Esophagus muscularis mucosa (tissue), 4 donors: Measurements from ENCODE around the gene ZNF597.

Experiments
- CTCF ChIP-seq, 3 experiments: fragments of 200-600 bp in 2 of 3; fragments of 450-650 bp in 1 of 3; sonication (generic) in 2 of 3; IDR thresholded peaks; one replicate each; pipeline ENCODE4 v1.5.1; 2017 to 2019; ENCODE audit warnings: antibody characterized with exemption in 3 of 3, mild to moderate bottlenecking in 2 of 3, moderate library complexity in 1 of 3
- EP300 ChIP-seq: sonication (generic); formaldehyde crosslinking; IDR thresholded peaks from one replicate; pipeline ENCODE4 v1.6.1; 2017; ENCODE audit warnings: antibody characterized with exemption
- POLR2A ChIP-seq: fragments of 450-650 bp; IDR thresholded peaks from one replicate; pipeline ENCODE4 v1.6.1; 2017; ENCODE audit warnings: antibody characterized with exemption, moderate library complexity, mild to moderate bottlenecking, low read depth
- POLR2AphosphoS5 ChIP-seq, 2 donors: sonication (generic); formaldehyde crosslinking; IDR thresholded peaks; one replicate each; pipeline ENCODE4 v1.6.1; 2017; ENCODE audit warnings: antibody characterized with exemption in 2 of 2

GRCh38 chr16:3471518-3472176, 28.3 kb upstream of the ZNF597 start:
- TF ChIP-seq CTCF (IDR thresholded peaks at IDR 0.05) (no peak), POLR2A (no peak), EP300 (no peak), POLR2AphosphoS5 (IDR thresholded peaks at IDR 0.05) (no peak)
